Left lobe of liver (tissue), 2 donors: ENCODE results near the gene TMEM126A. TPM values are rescaled to one million over a fixed set of nuclear protein-coding genes. Genes with fewer than 3 reads are reported as not detected.
"Not testable (repeated sequence)": the region's sequence is repeated elsewhere in the genome, so short reads cannot be mapped to it uniquely, and the experiment has no call there.

ENCODE experiments used
- ATAC-seq: fragments of 200-7000 bp; cut with Tn5 transposase; one replicate; pipeline ENCODE4 v1.9.1; 2020; ENCODE audit warnings: mild to moderate bottlenecking, moderate library complexity
- DNase-seq: peaks from one replicate; pipeline ENCODE4 v3.0.0-alpha.2; 2020; ENCODE audit warnings: low spot score
- total RNA-seq: library from RNA; stranded (reverse); gene quantifications from one replicate; pipeline ENCODE4 v1.2.1, GENCODE V29; 2021
- donor health status: DM: no; HTN: no; CAD: no; lungs with moderate emphysema.
- donor health status: DM: no; HTN: yes; CAD: no.

TMEM126A gene
- total RNA-seq, 1 donor from 2014 or later, result 14.3 TPM

DNA sequence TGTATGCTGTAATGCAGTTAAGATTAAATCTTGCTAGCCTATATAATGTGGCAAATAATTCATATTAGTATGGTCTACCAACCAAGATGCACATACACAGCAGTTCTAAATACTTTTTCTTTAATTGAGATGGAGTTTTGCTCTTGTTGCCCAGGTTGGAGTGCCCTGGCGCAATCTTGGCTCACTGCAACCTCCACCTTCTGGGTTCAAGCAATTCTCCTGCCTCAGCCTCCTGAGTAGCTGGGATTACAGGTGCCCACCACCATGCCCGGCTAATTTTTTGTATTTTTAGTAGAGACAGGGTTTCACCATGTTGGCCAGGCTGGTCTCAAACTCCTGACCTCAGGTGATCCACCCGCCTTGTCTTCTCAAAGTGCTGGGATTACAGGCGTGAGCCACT is 6.6 kb downstream of the TMEM126A start:
- not testable (repeated sequence) for ATAC-seq, DNase-seq

DNA sequence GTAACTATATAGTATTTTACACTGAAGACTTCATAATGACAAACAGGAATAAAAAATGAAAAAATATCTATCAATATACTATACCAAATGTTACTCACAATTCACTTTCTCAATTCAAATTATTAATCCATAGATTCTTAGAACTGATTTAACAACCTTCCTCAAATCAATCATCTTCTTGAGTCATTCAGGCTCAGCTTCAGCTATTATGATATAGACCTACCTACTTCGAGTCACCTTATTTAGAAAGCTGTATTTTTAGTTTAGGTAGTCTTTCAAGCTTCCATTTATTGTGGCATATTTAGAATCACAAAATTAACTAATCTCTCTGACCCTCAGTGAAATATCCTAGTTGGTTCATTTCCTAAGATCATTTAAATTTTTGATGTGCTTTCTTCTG is 9.0 kb downstream of the TMEM126A start:
- ATAC-seq, result no peak
- DNase-seq, result no peak

GRCh38 chr11:85658180-85658579 is 10.4 kb downstream of the TMEM126A start:
- ATAC-seq, result no peak
- no peak for DNase-seq

DNA sequence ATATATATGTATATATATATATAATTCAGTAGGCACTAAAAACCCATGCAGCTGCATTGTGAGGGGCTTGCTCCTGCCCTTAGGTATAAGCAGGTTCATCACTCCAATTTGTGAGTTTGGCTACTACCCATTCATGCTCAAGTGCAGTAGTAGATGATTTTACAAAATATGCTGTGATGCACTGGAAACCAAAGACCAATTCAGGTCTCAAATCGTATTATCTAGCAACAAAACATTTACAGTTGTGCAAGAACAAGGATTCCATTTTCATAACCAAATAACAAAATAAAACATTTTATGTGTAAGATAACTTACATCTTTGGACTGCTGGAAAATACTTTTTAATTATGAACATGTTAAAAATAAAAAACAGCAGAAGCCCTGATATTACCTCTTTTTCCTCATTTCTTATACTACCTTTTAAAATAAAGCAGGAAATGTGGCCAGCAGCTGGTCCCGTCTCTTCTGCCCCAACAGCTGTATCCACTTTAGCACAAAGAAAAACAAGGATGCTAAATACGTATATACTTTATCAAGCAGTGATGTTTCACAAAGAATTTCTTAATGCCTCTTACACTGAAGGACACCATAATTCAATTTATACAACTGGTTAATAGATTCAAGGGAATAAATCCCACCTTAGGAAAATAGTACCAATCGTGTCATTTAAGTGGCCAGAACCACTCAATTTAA is 14.4 kb downstream of the TMEM126A start:
- DNase-seq (no peak), ATAC-seq (no peak)

- DNase-seq (no peak), ATAC-seq (no peak)
These were observed 15.4 kb downstream of the TMEM126A start for GRCh38 chr11:85663080-85663752.

DNA sequence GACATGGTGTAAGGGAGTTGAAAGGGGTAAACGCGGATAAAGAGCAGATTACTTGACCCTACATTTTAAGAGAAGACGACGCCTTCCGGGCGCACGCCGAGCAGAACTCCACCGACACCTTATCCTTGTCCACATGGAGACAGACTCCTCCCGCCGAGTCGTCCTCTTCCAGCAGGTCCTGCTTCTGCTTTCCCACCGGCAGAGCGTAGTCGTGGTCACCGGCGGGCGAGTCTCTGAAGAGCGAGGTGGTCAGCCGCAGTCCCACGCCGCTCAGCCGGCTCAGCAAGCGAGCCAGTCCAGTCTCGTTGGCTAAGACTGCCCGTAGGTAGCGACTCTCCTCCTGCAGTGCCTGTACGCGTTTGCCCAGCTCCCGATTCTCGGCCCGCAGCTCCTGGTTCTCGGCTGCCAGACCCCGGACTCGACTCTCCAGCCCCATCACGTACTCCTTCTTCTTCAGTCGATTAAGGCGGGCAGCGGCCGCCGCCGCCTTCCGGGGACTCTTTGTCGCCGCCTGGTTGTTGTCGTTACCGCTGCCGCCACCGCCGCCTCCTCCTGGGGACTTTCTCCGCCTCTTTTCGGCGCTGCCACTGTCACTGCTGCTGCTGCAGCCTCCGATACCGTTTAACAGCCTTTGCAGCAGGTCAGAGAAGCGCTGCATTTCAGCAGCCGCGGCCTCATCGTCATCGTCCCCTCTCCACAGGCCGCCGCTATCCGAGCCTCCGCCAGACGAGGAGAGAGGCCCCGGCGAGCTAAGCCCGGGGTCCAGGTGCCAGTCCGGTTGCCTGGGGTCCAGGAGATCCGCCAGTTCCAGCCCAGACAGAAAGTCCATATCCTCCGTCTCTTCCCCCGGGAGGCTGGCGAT is 16.2 kb downstream of the TMEM126A start:
- peak; percentile 79 for ATAC-seq
- DNase-seq, result peak; percentile 82

GRCh38 chr11:85664615-85665481 is 17.1 kb downstream of the TMEM126A start, which contains the start of gene CREBZF:
CREBZF (minus strand) TSS chr11:85665129; CDS start chr11:85664875, 254 bp downstream.
- peak; percentile 91 for ATAC-seq

DNA sequence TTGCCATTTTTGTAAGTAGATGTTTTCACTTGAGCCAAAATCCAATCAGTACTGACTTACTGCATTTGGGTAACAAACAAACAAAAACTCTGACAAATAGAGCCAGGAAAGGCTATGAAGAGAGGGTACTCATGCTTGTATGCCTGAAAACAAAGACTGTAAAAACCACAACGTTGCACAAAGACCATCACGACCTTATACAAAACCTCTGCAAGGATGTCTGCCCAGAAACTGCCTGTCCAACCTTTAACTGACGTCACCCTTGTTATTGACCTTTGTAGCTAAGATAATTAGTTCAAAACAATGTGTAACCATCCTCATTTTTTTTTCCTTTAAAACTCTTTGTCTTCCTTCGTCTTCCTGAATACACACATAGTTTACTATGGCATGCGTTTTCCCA is 18.0 kb downstream of the TMEM126A start:
- DNase-seq (no peak), ATAC-seq (no peak)

More at GRCh38 chr11:85664615-85665481, 17.1 kb downstream of the TMEM126A start, which contains the start of gene CREBZF:
- peak; percentile 96 for DNase-seq

DNA sequence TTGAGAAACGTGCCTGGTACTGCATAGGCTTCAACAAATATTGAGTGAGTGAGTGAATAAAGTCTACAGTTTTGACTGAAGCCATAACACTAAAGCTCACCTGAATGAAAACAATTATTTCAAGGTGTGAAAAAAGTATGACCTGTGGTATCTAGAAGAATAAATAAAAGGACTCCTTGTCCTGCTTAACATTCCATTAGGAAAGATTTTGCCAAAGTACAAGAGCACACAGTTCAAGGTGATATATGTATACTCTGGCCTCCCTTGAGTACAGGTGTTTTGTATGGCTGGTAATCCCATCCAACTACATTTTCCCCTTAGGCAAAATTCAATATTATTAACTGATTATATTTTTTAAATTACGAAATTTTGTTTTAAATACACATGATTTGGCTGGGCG is 18.9 kb downstream of the TMEM126A start:
- DNase-seq, result no peak
- no peak for ATAC-seq

DNA sequence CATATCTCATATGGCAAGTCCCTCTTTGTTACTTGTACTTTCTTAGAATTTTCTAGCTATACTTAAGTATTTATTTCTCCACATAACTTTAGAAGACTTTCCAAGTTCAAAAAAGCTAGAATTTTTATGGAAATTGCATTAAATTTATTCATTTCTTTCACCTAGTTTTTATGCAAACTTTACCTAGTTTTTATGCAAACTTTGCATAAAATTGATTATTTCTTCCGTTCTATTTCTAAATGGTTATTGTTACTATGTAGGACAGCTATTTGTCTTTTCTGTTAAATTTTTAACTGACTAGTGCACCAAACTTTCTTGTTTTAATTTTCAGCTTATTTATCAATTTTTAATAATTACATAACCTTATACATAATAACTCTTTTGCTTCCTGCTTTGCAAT is 20.4 kb downstream of the TMEM126A start:
- ATAC-seq, result no peak

DNA sequence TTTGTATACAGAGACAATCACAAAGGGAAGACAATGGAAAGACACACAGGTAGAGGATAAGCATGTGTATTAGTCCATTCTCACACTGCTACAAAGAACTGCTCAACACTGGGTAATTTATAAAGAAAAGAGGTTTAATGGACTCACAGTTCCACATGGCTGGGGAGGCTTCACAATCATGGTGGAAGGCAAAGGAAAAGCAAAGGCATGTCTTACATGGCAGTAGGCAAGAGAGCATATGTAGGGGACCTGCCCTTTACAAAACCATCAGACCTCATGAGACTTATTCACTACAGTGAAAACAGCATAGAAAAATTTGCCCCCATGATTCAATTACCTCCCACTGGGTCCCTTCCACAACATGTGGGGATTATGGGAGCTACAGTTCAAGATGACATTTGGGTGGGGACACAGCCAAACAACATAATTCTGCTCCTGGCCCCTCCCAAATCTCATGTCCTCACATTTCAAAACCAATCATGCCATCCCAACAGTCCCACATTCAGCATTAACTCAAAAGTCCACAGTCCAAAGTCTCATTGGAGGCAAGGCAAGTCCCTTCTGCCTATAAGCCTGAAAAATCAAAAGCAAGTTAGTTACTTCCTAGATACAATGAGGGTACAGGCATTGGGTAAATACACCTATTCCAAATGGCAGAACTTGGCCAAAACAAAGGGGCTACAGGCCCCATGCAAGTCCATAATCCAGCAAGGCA is 23.3 kb downstream of the TMEM126A start:
- not testable (repeated sequence) for DNase-seq
- ATAC-seq, result peak; percentile 81

More for the DNA sequence above, 20.4 kb downstream of the TMEM126A start:
- DNase-seq, result no peak

DNA sequence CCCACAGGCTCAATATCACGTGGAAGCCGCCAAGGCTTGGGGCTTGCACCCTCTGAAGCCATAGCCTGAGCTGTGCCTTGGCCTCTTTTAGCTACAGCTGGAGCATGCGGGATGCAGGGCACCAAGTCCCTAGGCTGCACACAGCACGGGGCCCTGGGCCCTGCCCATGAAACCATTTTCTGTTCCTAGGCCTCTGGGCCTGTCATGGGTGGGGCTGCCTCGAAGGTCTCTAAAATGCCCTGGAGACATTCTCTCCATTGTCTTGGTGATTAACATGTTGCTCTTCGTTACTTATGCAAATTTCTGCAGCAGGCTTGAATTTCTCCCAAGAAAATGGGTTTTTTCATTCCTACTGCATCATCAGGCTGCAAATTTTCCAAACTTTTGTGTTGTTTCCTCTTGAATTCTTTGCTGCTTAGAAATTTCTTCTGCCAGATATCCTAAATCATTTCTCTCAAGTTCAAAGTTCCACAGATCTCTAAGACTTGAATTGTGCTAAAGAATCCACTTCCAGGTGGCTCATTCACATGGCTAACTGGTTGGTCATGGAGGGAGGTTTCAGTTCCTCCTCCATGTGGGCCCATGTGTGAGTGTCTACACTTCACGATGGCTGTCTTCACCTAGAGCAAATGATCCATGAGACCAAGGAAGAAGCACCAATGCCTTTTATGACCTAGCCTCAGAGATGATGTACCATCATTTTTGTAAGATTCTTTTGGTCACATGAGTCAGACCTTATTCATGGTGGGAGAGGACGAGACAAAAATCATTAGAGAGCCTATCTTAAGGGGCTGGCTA is 24.5 kb downstream of the TMEM126A start:
- ATAC-seq (no peak), DNase-seq (no peak)

- ATAC-seq, result no peak
These were observed 25.6 kb downstream of the TMEM126A start for GRCh38 chr11:85673393-85673792.

DNA sequence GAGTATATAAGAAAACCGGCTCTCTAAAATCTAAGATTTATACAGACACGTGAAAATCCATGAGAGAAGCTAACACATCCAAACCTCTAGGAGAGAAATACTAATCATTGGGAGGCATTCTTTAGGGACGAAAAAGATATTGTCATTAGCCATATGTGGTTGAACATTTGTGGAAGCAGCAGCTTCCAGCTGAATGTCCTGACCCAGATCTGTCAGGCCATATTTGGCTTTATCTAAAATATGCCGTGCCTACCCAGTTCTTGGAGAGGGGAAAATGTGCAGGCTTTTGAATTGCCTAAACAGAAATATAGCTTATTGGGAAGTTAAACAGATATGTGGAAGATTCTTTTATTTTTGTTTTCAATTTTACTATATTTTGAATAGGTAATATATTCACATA is 31.8 kb downstream of the TMEM126A start:
- DNase-seq, result no peak
- ATAC-seq, result no peak

More at GRCh38 chr11:85673393-85673792, 25.6 kb downstream of the TMEM126A start:
- no peak for DNase-seq

GRCh38 chr11:85680897-85681296 is 33.1 kb downstream of the TMEM126A start:
- ATAC-seq (peak; percentile 43), DNase-seq (no peak)

- DNase-seq (peak; percentile 58), ATAC-seq (peak; percentile 84)
These were observed 34.9 kb downstream of the TMEM126A start for GRCh38 chr11:85682330-85683305.

GRCh38 chr11:85685125-85685819 is 37.5 kb downstream of the TMEM126A start:
- DNase-seq (no peak), ATAC-seq (peak; percentile 19)
